Keratinocyte (primary cell): ENCODE results near the gene ZNF385A. TPM values are rescaled to one million over a fixed set of nuclear protein-coding genes. Genes with fewer than 3 reads are reported as not detected.

Experiments
- DNase-seq: peaks from one replicate; pipeline ENCODE4 v3.0.0-alpha.2; 2011; ENCODE audit warnings: low read depth, missing footprints, low spot score
- FAIRE-seq: peaks from 2 replicates; lab custom pipeline; 2011; peaks lifted over from hg19 to GRCh38; lab: Jason Lieb, UNC
- H2AFZ ChIP-seq: 2 replicates; pipeline ENCODE4 v1.6.0; 2012; ENCODE audit warnings: low read length, control low read depth, inconsistent platforms; ENCODE audit not compliant: control insufficient read depth
- H3K27ac ChIP-seq: 2 replicates; pipeline ENCODE4 v1.5.1; 2011; ENCODE audit warnings: low read length; ENCODE audit not compliant: control insufficient read depth, insufficient read depth
- H3K27me3 ChIP-seq: 3 replicates; pipeline ENCODE4 v1.6.0; 2011; ENCODE audit warnings: low read length; ENCODE audit not compliant: control insufficient read depth, insufficient read depth; ENCODE audit errors: extremely low read depth
- H3K36me3 ChIP-seq, 2 experiments: 2 replicates in 1 of 2; 3 replicates in 1 of 2; pipeline ENCODE4 v1.5.1; 2011; ENCODE audit warnings: low read length in 2 of 2, mild to moderate bottlenecking in 1 of 2; ENCODE audit not compliant: control insufficient read depth in 2 of 2, insufficient read depth in 2 of 2; ENCODE audit errors: extremely low read depth in 1 of 2
- H3K4me1 ChIP-seq: 3 replicates; pipeline ENCODE4 v1.5.1; 2011; ENCODE audit warnings: low read length; ENCODE audit not compliant: control insufficient read depth, insufficient read depth; ENCODE audit errors: extremely low read depth
- H3K4me2 ChIP-seq: 3 replicates; pipeline ENCODE4 v1.6.0; 2011; ENCODE audit warnings: low read depth, low read length; ENCODE audit not compliant: control insufficient read depth, insufficient read depth; ENCODE audit errors: extremely low read depth
- H3K4me3 ChIP-seq, 3 experiments: fragments of 200-600 bp in 1 of 3; sonication (generic) in 1 of 3; 2 replicates in 2 of 3; 3 replicates in 1 of 3; pipeline ENCODE4 v1.5.1; 2011 to 2016; ENCODE audit warnings: low read length in 3 of 3, mild to moderate bottlenecking in 3 of 3, control low read depth in 2 of 3, inconsistent platforms in 1 of 3, low read depth in 1 of 3, mixed read lengths in 1 of 3, mixed run types in 1 of 3, moderate library complexity in 1 of 3; ENCODE audit not compliant: control insufficient read depth in 2 of 3, insufficient read depth in 2 of 3; ENCODE audit errors: extremely low read depth in 1 of 3
- H3K79me2 ChIP-seq: 2 replicates; pipeline ENCODE4 v1.6.0; 2012; ENCODE audit warnings: low read length; ENCODE audit not compliant: control insufficient read depth, insufficient read depth
- H3K9ac ChIP-seq: 3 replicates; pipeline ENCODE4 v1.6.0; 2011; ENCODE audit warnings: low read length; ENCODE audit not compliant: control insufficient read depth, insufficient read depth; ENCODE audit errors: extremely low read depth
- H3K9me1 ChIP-seq: 3 replicates; pipeline ENCODE4 v1.6.0; 2011; ENCODE audit warnings: low read length; ENCODE audit not compliant: control insufficient read depth, insufficient read depth; ENCODE audit errors: extremely low read depth
- H3K9me3 ChIP-seq: 2 replicates; pipeline ENCODE4 v1.5.1; 2012; ENCODE audit warnings: low read depth, low read length; ENCODE audit not compliant: control insufficient read depth
- H4K20me1 ChIP-seq: 3 replicates; pipeline ENCODE4 v1.6.0; 2011; ENCODE audit warnings: low read length; ENCODE audit not compliant: control insufficient read depth, insufficient read depth; ENCODE audit errors: extremely low read depth
- EZH2 ChIP-seq: IDR thresholded peaks from one replicate; pipeline ENCODE4 v1.6.1; 2012; ENCODE audit warnings: inconsistent platforms, mild to moderate bottlenecking, low read length, moderate library complexity
- dilution Hi-C: fragments of 300-500 bp; cut with MboI; formaldehyde crosslinking; loops from one replicate; pipeline ENCODE4 v1.7.0; 2020; ENCODE audit warnings: low sequenced_read_pairs; ENCODE audit not compliant: extremely low pct_ligation_motif_present
- polyA plus RNA-seq, 5 experiments: library from polyadenylated mRNA; depleted of rRNA in 3 of 5; stranded (reverse) in 3 of 5; stranded (forward) in 1 of 5; unstranded in 1 of 5; fragments of >200 nt; gene quantifications; 1 replicate in 1 of 5; 2 replicates in 3 of 5; 3 replicates in 1 of 5; pipeline versions ENCODE4 v1.2.1 to v1.2.3, GENCODE V29; 2011 to 2012; ENCODE audit warnings: missing spikeins in 2 of 5, low read depth in 1 of 5, low replicate concordance in 1 of 5
- TF ChIP-seq, protein P1 (sequence below), 3 experiments: IDR thresholded peaks in 1 of 3; conservative IDR thresholded peaks in 1 of 3; optimal IDR thresholded peaks in 1 of 3; 2 replicates in 2 of 3; 3 replicates in 1 of 3; pipeline versions ENCODE3 to v1.5.1; 2011; ENCODE audit warnings: low read length in 3 of 3, mild to moderate bottlenecking in 3 of 3, moderate library complexity in 2 of 3, control low read depth in 1 of 3, inconsistent platforms in 1 of 3; ENCODE audit not compliant: insufficient read depth in 2 of 3; ENCODE audit errors: extremely low read depth in 1 of 3

The ZNF385A gene
- polyA plus RNA-seq, 1 donor (not counting 4 experiments of a cell fraction or from before 2014, with no cell fraction given), result 11.4 TPM

DNA sequence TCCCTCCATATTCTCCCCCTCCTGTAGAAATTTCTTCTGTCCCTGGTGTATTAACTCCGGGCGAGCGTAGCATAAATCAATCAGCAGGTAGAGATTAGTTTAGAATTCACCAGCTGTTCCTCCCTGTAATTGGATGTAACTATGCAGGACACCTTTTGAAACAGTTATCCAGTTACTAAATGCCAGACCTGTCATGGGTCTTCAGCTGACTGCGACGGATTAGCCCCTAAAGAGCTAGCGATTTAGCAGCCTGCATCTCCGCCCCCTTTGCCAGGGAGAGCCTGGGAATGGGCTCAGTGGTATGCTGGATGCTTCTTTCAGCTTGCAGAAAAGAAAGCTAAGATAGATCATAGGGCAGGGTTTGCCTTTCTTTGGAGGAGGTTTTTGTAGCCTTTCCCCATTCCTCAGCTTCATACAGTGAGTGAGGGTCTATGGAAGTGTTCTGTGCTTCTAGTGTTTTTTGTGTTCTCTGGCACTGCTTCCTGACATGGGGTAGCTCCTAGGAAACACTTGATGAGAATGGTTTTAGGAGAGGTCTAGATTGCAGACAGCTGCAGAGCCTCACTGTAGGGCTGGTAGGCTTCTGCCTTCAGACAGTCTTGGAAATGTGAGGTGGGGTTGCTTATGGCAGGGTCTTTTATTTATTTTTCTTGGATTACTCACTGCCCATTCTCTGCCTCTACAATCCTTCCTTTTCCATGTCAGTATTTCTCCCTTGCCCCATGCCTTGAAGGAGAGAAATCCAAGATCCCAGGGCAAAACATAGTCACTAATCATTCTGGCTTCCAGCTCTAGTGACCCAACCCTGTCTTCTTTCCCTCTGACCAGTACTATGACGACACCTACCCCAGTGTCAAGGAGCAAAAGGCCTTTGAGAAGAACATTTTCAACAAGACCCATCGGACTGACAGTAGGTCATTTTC lies 42.9 kb downstream of the ZNF385A start:
- Histone ChIP-seq H3K9me1 (no peaks in the 10 kb centered on the region), H3K27ac (no peak overlapping the region), H3K4me3 (no peak overlapping the region), H3K9ac (no peak overlapping the region), H3K36me3 (peaks cover 27 to 37% of the 10 kb centered on the region in 2 experiments), H3K79me2 (peaks cover 11% of the 10 kb centered on the region), H3K27me3 (no peaks in the 10 kb centered on the region), H3K4me2 (no peak overlapping the region), H2AFZ (no peak overlapping the region), H4K20me1 (peaks cover 4% of the 10 kb centered on the region), H3K4me1 (no peaks in the 10 kb centered on the region), H3K9me3 (no peaks in the 10 kb centered on the region)
- dilution Hi-C loops, result no loop called here
- DNase-seq (no peak), FAIRE-seq (no peak)
- TF ChIP-seq, protein P1, sequence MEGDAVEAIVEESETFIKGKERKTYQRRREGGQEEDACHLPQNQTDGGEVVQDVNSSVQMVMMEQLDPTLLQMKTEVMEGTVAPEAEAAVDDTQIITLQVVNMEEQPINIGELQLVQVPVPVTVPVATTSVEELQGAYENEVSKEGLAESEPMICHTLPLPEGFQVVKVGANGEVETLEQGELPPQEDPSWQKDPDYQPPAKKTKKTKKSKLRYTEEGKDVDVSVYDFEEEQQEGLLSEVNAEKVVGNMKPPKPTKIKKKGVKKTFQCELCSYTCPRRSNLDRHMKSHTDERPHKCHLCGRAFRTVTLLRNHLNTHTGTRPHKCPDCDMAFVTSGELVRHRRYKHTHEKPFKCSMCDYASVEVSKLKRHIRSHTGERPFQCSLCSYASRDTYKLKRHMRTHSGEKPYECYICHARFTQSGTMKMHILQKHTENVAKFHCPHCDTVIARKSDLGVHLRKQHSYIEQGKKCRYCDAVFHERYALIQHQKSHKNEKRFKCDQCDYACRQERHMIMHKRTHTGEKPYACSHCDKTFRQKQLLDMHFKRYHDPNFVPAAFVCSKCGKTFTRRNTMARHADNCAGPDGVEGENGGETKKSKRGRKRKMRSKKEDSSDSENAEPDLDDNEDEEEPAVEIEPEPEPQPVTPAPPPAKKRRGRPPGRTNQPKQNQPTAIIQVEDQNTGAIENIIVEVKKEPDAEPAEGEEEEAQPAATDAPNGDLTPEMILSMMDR (optimal IDR thresholded peaks at IDR 0.05 in 1 of 3, IDR thresholded peaks at IDR 0.05 in 1 of 3, conservative IDR thresholded peaks at IDR 0.05 in 1 of 3; ENCODE audit: extremely low read depth in 1 of 3, insufficient read depth in 2 of 3, low read length in 3 of 3), result no peak
- TF ChIP-seq EZH2, result no peak

DNA sequence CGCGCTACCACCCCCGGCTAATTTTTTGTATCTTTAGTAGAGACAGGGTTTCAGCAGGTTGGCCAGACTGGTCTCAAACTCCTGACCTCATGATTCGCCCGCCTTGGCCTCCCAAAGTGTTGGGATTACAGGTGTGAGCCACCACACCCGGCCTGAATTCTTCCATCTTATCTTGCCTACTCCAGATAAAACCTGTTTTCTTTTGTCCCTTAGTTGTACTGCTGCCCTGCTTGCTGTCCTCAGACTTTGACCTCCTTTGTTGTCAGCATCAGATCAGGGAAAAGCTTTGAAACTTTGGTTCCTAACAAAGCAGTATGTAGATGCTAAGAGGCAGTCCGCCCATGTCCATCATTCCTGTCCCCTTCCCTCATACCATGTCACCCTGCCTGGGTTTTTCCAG lies 43.7 kb downstream of the ZNF385A start:
- no peaks in the 10 kb centered on the region for H3K27me3 ChIP-seq
- no peak for DNase-seq
- no peak overlapping the region for H3K4me3 ChIP-seq
- peaks cover 4% of the 10 kb centered on the region for H4K20me1 ChIP-seq
- no peaks in the 10 kb centered on the region for H3K9me3 ChIP-seq
- peaks cover 11% of the 10 kb centered on the region for H3K79me2 ChIP-seq
- H2AFZ ChIP-seq, result no peak overlapping the region
- FAIRE-seq, result no peak
- no peaks in the 10 kb centered on the region for H3K9me1 ChIP-seq
- H3K4me2 ChIP-seq, result no peak overlapping the region
- no peak overlapping the region for H3K9ac ChIP-seq
- TF ChIP-seq EZH2, result no peak
- TF ChIP-seq, protein P1 (optimal IDR thresholded peaks at IDR 0.05 in 1 of 3, IDR thresholded peaks at IDR 0.05 in 1 of 3, conservative IDR thresholded peaks at IDR 0.05 in 1 of 3; ENCODE audit: extremely low read depth in 1 of 3, insufficient read depth in 2 of 3, low read length in 3 of 3), result no peak
- peaks cover 26 to 37% of the 10 kb centered on the region in 2 experiments for H3K36me3 ChIP-seq
- H3K4me1 ChIP-seq, result no peaks in the 10 kb centered on the region
- no peak overlapping the region for H3K27ac ChIP-seq
- dilution Hi-C loops, result no loop called here
